Esophagus squamous epithelium (tissue), 5 donors: ENCODE measurements around the gene ISOC2. TPM values are rescaled to one million over a fixed set of nuclear protein-coding genes. Genes with fewer than 3 reads are reported as not detected.

Experiments
- DNase-seq: peaks from one replicate; lab custom pipeline; 2025; lab: John Stamatoyannopoulos, UW
- H3K27ac ChIP-seq, 4 donors: fragments of 200-600 bp; sonication (generic); one replicate each; pipeline ENCODE4 v1.5.1; 2016 to 2019; ENCODE audit warnings: mild to moderate bottlenecking in 1 of 4
- H3K27me3 ChIP-seq, 4 donors: fragments of 200-600 bp; sonication (generic); 1 replicate in 3 of 4; 2 replicates in 1 of 4; pipeline versions ENCODE4 v1.5.1 to v1.6.0; 2017 to 2021; ENCODE audit warnings: antibody characterized with exemption in 1 of 4
- H3K36me3 ChIP-seq, 3 donors: fragments of 200-600 bp; sonication (generic); one replicate each; pipeline ENCODE4 v1.5.1; 2016 to 2019
- H3K4me1 ChIP-seq, 3 donors: fragments of 200-600 bp; sonication (generic); one replicate each; pipeline ENCODE4 v1.5.1; 2017 to 2019
- H3K4me3 ChIP-seq, 4 donors: fragments of 200-600 bp; sonication (generic); 1 replicate in 3 of 4; 2 replicates in 1 of 4; pipeline ENCODE4 v1.5.1; 2016 to 2019; ENCODE audit warnings: mild to moderate bottlenecking in 2 of 4, moderate library complexity in 1 of 4
- H3K9me3 ChIP-seq, 3 donors: fragments of 200-600 bp; sonication (generic); one replicate each; pipeline ENCODE4 v1.5.1; 2016 to 2019
- POLR2A ChIP-seq, 4 donors: fragments of 450-650 bp; IDR thresholded peaks; one replicate each; pipeline ENCODE4 v1.6.1; 2017; ENCODE audit warnings: antibody characterized with exemption in 4 of 4, mild to moderate bottlenecking in 4 of 4, moderate library complexity in 3 of 4
- WGBS, 2 donors: methylation state at CpG; one replicate each; pipeline ENCODE4 v1.1.5; 2018; 5-methylcytosine and 5-hydroxymethylcytosine counted together
- intact Hi-C: fragments of 100-400 bp; cut with DNase I; formaldehyde crosslinking; loops from one replicate; pipeline ENCODE4 v1.15.0; 2022
- total RNA-seq, 4 donors: library from RNA; depleted of rRNA; stranded (reverse); fragments of >200 nt; gene quantifications; one replicate each; pipeline ENCODE4 v1.1.0, GENCODE V29; 2016
- TF ChIP-seq, protein P1 (sequence below), 6 experiments: fragments of 450-650 bp in 4 of 6; fragments of 200-600 bp in 2 of 6; sonication (generic) in 2 of 6; IDR thresholded peaks; one replicate each; pipeline ENCODE4 v1.5.1; 2016 to 2019; ENCODE audit warnings: antibody characterized with exemption in 6 of 6, mild to moderate bottlenecking in 4 of 6, moderate library complexity in 4 of 6
- donor health status: DM: yes; HTN: yes; CAD: no.

ISOC2 gene
- total RNA-seq, 4 donors from 2014 or later = 60.5 to 98.1 (median 78.7) TPM

DNA sequence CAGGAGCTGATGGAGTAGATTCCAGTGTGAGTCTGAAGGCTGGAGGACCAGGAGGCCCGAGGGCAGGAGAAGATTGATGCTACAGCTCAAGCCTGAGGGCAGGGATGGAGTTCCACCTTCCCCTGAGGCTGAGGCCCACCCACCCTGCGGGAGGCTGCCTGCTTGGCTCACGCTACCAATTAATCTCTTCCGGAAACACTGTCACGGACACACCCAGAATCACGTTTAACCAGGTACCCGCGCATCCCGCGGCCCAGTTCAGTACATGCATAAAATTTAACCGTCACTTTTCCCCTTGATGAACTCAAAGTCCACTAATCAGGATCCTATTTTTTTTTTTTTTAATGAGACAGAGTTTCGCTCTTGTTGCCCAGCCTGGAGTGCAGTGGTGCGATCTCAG, 9.8 kb upstream of the ISOC2 start:
- DNase-seq = no peak
- Histone ChIP-seq H3K4me1 (peaks cover 14 to 37% (median 21%) of the 10 kb centered on the region in 3 donors), H3K27ac (no peak overlapping the region), H3K36me3 (no peaks in the 10 kb centered on the region), H3K9me3 (no peaks in the 10 kb centered on the region), H3K27me3 (no peaks in the 10 kb centered on the region), H3K4me3 (no peak overlapping the region)
- intact Hi-C loops = no loop called here
- WGBS, 2 donors = 48 to 67% methylated on average over 13 of the region's 13 CpGs
- TF ChIP-seq, protein P1, sequence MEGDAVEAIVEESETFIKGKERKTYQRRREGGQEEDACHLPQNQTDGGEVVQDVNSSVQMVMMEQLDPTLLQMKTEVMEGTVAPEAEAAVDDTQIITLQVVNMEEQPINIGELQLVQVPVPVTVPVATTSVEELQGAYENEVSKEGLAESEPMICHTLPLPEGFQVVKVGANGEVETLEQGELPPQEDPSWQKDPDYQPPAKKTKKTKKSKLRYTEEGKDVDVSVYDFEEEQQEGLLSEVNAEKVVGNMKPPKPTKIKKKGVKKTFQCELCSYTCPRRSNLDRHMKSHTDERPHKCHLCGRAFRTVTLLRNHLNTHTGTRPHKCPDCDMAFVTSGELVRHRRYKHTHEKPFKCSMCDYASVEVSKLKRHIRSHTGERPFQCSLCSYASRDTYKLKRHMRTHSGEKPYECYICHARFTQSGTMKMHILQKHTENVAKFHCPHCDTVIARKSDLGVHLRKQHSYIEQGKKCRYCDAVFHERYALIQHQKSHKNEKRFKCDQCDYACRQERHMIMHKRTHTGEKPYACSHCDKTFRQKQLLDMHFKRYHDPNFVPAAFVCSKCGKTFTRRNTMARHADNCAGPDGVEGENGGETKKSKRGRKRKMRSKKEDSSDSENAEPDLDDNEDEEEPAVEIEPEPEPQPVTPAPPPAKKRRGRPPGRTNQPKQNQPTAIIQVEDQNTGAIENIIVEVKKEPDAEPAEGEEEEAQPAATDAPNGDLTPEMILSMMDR (IDR thresholded peaks at IDR 0.05) = no peak
- TF ChIP-seq POLR2A (IDR thresholded peaks at IDR 0.05) = no peak

DNA sequence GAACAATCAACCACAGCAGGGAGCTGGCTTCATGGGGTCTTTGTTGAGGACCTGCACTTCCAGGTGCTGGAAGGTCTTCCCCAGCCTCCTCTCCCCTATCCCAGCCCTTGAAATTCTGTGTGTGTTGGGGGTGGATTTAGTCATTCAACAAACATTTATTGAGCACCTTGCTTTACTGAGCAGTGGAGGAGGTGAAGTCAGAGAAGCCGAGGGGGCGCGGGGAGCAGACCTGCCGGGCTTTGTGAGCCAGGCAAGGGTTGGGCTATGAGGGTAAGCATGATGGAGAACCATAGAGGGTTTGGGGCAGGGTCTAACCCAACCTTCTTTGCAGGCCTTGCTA, 6.6 kb upstream of the ISOC2 start:
- Histone ChIP-seq H3K9me3 (no peaks in the 10 kb centered on the region), H3K4me3 (no peak overlapping the region), H3K27me3 (no peaks in the 10 kb centered on the region), H3K27ac (no peak overlapping the region), H3K4me1 (peaks cover 8 to 10% (median 9%) of the 10 kb centered on the region in 3 donors), H3K36me3 (no peaks in the 10 kb centered on the region)
- intact Hi-C loops = loop anchor here (5.0 kb wide), 1 partner anchor 34 kb away; no protein-coding TSS in a partner anchor
- 8% methylated on average over 4 of the region's 4 CpGs; no CpG with 5 or more reads in 1 of the 2 donors for WGBS, 2 donors
- DNase-seq = no peak
- TF ChIP-seq, protein P1 (IDR thresholded peaks at IDR 0.05) = peak in 2 of 6 experiments; percentile 2 to 22
- no peak for TF ChIP-seq POLR2A (IDR thresholded peaks at IDR 0.05)

- Histone ChIP-seq H3K4me3 (no peak overlapping the region), H3K4me1 (peaks cover 8 to 12% (median 9%) of the 10 kb centered on the region in 3 donors), H3K27me3 (no peaks in the 10 kb centered on the region), H3K27ac (no peak overlapping the region), H3K9me3 (no peaks in the 10 kb centered on the region), H3K36me3 (no peaks in the 10 kb centered on the region)
- WGBS, 2 donors = 35 to 67% methylated on average over 9 to 17 of the region's 29 CpGs
- no peak for DNase-seq
- TF ChIP-seq POLR2A (IDR thresholded peaks at IDR 0.05) = no peak
- TF ChIP-seq, protein P1 (IDR thresholded peaks at IDR 0.05) = peak; percentile 95 to 100 (median 96)
- intact Hi-C loops = loop anchor here (5.0 kb wide), 1 partner anchor 35 kb away; no protein-coding TSS in a partner anchor
These were observed 6.0 kb upstream of the ISOC2 start for GRCh38 chr19:55467236-55468053.

DNA sequence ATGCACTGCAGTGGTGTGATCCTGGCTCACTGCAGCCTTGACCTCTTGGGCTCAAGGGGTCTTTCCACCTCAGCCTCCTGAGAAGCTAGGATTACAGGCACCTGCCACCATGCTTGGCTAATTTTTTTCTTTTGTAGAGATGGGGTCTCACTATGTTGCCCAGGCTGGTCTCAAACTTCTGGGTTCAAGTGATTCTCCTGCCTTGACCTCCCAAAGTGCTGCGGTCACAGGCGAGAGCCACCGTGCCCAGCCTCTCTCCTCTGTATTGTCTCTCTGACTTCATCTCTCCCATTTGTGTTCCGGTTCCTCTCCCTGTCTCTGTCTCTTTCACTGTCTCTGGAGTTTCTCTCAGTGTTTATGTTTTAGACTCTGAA, 4.8 kb upstream of the ISOC2 start:
- peaks cover 12 to 18% (median 14%) of the 10 kb centered on the region in 3 donors for H3K4me1 ChIP-seq
- no peak overlapping the region for H3K27ac ChIP-seq
- DNase-seq = no peak
- no peak overlapping the region for H3K4me3 ChIP-seq
- 83 to 98% methylated on average over 4 of the region's 4 CpGs for WGBS, 2 donors
- no peaks in the 10 kb centered on the region for H3K36me3 ChIP-seq
- intact Hi-C loops = loop anchor here (5.0 kb wide), 1 partner anchor 36 kb away; no protein-coding TSS in a partner anchor
- no peaks in the 10 kb centered on the region for H3K27me3 ChIP-seq
- TF ChIP-seq, protein P1 (IDR thresholded peaks at IDR 0.05) = no peak
- TF ChIP-seq POLR2A (IDR thresholded peaks at IDR 0.05) = no peak
- H3K9me3 ChIP-seq = no peaks in the 10 kb centered on the region
